SKM-1 (cell line): ENCODE measurements around the gene CAPN9.

Source experiments
- DNase-seq: peaks from one replicate; lab custom pipeline; 2025; ENCODE audit not compliant: unreplicated experiment; lab: John Stamatoyannopoulos, UW

CAPN9 gene

GRCh38 chr1:230768903-230769570 is 21.8 kb downstream of the CAPN9 start:
- DNase-seq: no peak

- no peak for DNase-seq
These were observed 23.1 kb downstream of the CAPN9 start for GRCh38 chr1:230770317-230770716.

DNA sequence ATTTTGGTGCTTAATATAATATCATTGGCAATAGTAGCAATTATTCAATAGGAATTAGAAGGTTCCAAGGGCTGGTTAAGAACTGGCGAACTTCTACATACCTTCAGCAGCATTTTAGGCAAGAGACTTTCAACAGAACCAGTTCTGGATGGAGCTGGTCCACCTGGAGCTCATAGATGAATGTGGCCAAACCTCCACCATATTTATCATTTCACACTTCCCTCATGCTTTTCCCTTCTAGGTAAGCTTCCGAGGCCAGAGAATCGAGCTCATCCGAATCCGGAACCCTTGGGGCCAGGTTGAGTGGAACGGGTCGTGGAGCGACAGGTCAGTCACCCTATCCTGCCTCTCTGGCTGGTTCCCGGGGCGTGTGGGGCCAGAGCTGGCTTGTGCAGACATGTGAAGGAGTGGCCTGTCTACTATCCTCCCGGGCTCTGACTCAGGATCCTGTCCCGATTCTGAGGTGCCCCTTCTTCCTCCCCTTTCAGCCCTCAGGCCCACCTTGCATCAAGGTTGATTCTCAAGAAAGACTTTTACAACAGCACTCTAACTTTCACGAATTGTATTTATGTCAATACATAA is 24.7 kb downstream of the CAPN9 start:
- DNase-seq: no peak

- DNase-seq: no peak
These were observed 25.5 kb downstream of the CAPN9 start for GRCh38 chr1:230772457-230773395.

GRCh38 chr1:230773396-230774033 is 26.3 kb downstream of the CAPN9 start:
- DNase-seq: no peak

DNA sequence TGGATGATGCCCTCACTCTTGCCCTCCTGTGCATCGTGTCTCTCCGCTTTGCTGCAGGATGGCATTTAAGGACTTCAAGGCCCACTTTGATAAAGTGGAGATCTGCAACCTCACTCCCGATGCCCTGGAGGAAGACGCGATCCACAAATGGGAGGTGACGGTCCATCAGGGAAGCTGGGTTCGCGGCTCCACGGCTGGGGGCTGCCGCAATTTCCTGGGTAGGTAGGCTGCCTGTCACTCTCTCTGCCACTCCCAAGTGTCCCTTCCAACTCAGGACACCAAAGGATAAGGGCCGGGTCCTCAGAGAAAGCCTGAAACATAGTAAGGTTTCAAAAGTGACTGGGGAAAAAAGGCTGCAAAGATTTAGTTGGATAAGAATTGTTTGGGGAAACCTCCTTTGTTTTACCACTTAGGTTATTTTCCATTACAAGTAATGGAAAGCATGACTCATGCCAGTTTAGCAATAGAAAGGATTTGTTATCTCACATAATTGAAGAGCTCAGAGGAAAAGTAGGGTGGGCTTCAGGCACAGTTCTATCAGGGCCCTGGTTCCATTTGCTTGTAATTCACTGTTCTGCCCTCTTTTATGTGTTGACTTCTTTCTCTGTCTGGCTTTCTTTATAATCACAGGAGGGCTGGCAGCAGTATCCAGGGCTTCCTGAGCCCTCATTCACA is 31.9 kb downstream of the CAPN9 start:
- no peak for DNase-seq

DNA sequence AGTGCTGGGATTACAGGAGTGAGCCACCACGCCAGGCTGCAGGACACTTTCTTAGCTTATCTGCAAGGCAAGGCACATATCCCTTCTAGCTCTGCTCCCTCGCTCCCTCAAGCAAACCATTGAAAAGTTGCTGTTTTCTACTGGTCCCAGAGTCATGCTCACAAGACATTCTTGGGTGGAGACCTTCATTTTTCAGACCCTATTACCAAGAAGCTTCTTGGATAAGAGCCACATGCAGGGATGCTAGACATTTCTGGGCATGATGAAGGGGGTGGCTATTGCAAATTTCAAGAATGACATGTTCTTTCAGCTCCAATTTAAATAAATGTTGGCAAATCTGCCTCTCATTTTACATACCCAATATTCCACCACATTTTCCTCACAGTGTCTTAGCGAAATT is 33.9 kb downstream of the CAPN9 start:
- DNase-seq: no peak

GRCh38 chr1:230781594-230781993 is 34.4 kb downstream of the CAPN9 start:
- no peak for DNase-seq

GRCh38 chr1:230784163-230784562 is 37.0 kb downstream of the CAPN9 start:
- DNase-seq: no peak

DNA sequence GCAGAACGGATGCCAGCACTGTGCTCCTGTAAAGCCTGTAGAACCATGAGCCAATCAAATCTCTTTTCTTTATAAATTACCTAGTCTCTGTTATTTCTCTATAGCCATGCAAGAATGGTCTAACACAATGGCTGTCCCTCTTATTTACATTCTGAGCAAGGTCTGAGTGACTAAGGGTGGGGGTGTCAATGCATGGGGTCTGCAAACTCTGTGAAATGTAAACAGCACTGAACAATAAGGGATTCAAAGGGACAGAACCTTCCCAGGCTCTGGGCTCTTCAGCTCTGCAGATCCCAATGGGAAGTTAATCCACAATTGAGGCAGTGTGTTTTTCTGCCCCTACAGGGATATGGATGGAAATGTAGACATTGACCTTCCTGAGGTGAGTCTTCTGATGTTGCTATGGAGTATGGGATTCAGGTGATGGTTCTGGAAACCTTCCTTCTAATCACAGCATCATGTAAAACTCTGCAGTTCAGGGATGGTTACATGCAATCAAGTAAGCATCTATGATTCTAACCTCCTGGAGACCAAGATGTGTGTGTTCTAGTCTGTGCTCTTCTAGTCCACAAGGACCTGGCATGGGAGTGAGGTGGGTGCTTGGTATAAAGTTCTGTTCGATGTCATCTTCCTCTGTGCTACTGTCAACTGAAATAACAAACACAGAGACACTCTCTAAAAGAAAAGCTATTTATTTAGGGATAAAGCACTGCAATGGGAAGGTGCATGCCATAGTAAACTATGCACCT is 38.6 kb downstream of the CAPN9 start:
- DNase-seq: no peak

DNA sequence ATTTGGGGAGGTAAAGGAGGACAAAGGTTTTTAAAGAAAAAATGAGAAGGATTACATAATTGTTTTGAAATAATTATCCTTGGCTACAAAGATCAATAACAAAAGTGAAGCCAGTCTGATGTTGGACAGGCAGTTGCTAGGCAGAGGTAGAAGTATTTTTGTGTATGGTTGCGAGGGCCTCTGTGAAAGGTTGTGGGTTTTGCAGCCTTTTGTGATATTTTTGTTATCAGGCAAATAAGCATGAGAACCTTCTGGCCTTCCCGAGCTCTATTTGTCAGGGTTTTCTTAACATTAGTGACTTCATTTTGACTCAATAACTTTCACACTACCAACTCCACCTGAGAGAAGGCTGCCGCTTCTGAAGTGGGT is 39.2 kb downstream of the CAPN9 start:
- DNase-seq: no peak

DNA sequence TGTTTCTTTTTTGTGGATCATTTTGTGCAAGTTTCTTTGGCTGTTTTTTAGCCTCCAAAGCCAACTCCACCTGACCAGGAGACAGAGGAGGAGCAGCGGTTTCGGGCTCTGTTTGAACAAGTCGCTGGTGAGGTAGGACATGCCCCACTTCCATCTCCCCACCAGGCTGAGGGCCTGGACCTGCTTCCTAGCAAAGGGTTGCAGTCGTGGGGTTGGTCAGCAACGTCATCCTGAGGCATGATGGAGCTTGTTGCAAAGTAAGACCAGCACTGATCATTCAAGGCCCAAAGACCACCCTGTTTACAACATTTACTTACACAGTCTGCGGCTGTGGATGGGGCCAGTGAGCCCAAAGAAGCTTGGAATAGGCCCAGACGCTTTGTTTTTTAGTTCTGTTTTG is 40.3 kb downstream of the CAPN9 start:
- DNase-seq: no peak

- DNase-seq: no peak
These were observed 41.5 kb downstream of the CAPN9 start for GRCh38 chr1:230788561-230789275.

GRCh38 chr1:230790026-230790425 is 42.8 kb downstream of the CAPN9 start:
- no peak for DNase-seq

GRCh38 chr1:230791986-230792564 is 44.9 kb downstream of the CAPN9 start:
- no peak for DNase-seq

DNA sequence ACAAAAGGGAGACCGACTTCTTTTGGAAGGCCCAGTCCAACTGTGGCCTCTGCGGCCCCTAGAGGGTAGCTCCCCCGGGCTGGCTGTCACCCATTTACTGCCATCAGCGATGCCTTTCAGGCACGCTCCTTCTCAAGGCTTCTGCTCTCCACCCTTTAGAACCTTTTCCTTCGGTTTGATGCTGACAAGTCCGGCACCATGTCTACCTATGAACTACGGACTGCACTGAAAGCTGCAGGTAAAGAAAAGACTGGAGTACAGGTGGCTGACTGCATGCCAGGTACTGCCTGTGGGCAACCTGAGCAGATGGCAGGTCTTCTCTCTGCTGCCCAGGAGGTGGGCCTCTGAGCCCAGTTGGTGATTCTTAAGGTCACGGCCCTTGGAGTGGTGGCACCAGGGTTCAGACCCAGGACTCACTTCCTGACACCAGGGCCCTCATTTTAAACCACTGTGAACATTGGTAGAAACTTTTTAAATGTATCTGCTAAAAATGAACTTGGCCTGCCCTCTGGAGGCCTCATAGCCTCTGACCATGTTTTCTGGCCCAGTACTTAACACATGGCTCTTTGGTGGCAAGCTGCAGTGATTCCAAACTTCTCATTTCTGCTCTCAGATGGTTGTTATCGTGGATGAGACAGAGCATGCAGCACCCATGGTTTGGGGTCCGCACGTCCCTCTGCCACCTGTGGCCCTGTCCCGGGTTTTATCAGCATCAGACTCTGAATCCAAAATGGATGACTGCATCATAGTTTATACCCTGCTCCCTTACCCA is 45.7 kb downstream of the CAPN9 start:
- no peak for DNase-seq

- no peak for DNase-seq
These were observed 46.2 kb downstream of the CAPN9 start for GRCh38 chr1:230793463-230793745.

GRCh38 chr1:230794431-230794830 is 47.2 kb downstream of the CAPN9 start:
- DNase-seq: no peak
